Suprapubic skin (tissue), 4 donors: Measurements from ENCODE around the gene CEBPG. TPM values are rescaled to one million over a fixed set of nuclear protein-coding genes. Genes with fewer than 3 reads are reported as not detected.

Experiments used
- DNase-seq, 2 donors: peaks; one replicate each; pipeline ENCODE4 v3.0.0-alpha.2; 2019; ENCODE audit warnings: low spot score in 2 of 2
- H3K27ac ChIP-seq: fragments of 200-600 bp; sonication (generic); one replicate; pipeline ENCODE4 v1.5.1; 2019
- H3K27me3 ChIP-seq: fragments of 200-600 bp; sonication (generic); one replicate; pipeline ENCODE4 v1.5.1; 2019
- H3K36me3 ChIP-seq: fragments of 200-600 bp; sonication (generic); one replicate; pipeline ENCODE4 v1.5.1; 2019
- H3K4me1 ChIP-seq: fragments of 200-600 bp; sonication (generic); one replicate; pipeline ENCODE4 v1.5.1; 2019
- H3K4me3 ChIP-seq: fragments of 200-600 bp; sonication (generic); one replicate; pipeline ENCODE4 v1.5.1; 2019; ENCODE audit warnings: mild to moderate bottlenecking
- H3K9me3 ChIP-seq: fragments of 200-600 bp; sonication (generic); one replicate; pipeline ENCODE4 v1.5.1; 2019
- EP300 ChIP-seq: sonication (generic); formaldehyde crosslinking; IDR thresholded peaks from one replicate; pipeline ENCODE4 v1.6.1; 2017; ENCODE audit warnings: antibody characterized with exemption
- POLR2A ChIP-seq, 2 donors: fragments of 450-650 bp; IDR thresholded peaks; one replicate each; pipeline ENCODE4 v1.6.1; 2017; ENCODE audit warnings: antibody characterized with exemption in 2 of 2, mild to moderate bottlenecking in 2 of 2, moderate library complexity in 2 of 2
- POLR2AphosphoS5 ChIP-seq, 3 donors: sonication (generic); formaldehyde crosslinking; IDR thresholded peaks; one replicate each; pipeline ENCODE4 v1.6.1; 2017; ENCODE audit warnings: antibody characterized with exemption in 3 of 3
- WGBS: methylation state at CpG from one replicate; pipeline ENCODE4 v1.1.5; 2018; 5-methylcytosine and 5-hydroxymethylcytosine counted together
- total RNA-seq, 4 donors: library from RNA; depleted of rRNA; stranded (reverse); fragments of >200 nt; gene quantifications; one replicate each; pipeline ENCODE4 v1.1.0, GENCODE V29; 2016
- TF ChIP-seq, protein P1 (sequence below), 2 donors: fragments of 200-600 bp in 1 of 2; fragments of 450-650 bp in 1 of 2; sonication (generic) in 1 of 2; IDR thresholded peaks; one replicate each; pipeline ENCODE4 v1.5.1; 2016 to 2019; ENCODE audit warnings: antibody characterized with exemption in 2 of 2, mild to moderate bottlenecking in 1 of 2, moderate library complexity in 1 of 2

Gene CEBPG
- total RNA-seq, 4 donors from 2014 or later: 37.7 to 63.0 (median 45.2) TPM

DNA sequence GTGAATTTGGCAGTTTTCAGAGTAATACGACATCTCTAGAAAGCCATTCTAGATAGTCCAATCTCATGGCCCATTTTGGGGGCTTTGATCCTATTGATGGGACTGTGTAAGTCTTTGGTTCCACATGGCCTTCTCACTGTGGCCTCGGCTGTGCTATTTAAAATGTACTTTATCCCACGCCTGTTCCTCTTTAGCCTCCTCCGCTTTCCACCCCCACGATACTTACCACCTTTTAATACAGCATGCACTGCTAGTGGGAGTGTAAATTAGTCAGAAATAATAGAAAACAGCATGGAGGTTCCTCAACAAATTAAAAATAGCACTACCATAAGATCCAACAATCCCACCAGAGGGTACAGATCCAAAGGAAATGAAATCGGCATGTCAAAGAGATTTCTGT is 28.3 kb upstream of the CEBPG start:
- Histone ChIP-seq H3K9me3 (no peaks in the 10 kb centered on the region), H3K36me3 (no peaks in the 10 kb centered on the region), H3K27ac (no peak overlapping the region), H3K4me1 (peaks cover 37% of the 10 kb centered on the region), H3K27me3 (no peaks in the 10 kb centered on the region), H3K4me3 (no peak overlapping the region)
- TF ChIP-seq EP300 (no peak), POLR2A (IDR thresholded peaks at IDR 0.05) (no peak), POLR2AphosphoS5 (IDR thresholded peaks at IDR 0.05) (no peak)
- TF ChIP-seq, protein P1, sequence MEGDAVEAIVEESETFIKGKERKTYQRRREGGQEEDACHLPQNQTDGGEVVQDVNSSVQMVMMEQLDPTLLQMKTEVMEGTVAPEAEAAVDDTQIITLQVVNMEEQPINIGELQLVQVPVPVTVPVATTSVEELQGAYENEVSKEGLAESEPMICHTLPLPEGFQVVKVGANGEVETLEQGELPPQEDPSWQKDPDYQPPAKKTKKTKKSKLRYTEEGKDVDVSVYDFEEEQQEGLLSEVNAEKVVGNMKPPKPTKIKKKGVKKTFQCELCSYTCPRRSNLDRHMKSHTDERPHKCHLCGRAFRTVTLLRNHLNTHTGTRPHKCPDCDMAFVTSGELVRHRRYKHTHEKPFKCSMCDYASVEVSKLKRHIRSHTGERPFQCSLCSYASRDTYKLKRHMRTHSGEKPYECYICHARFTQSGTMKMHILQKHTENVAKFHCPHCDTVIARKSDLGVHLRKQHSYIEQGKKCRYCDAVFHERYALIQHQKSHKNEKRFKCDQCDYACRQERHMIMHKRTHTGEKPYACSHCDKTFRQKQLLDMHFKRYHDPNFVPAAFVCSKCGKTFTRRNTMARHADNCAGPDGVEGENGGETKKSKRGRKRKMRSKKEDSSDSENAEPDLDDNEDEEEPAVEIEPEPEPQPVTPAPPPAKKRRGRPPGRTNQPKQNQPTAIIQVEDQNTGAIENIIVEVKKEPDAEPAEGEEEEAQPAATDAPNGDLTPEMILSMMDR (IDR thresholded peaks at IDR 0.05): no peak
- 90% methylated on average over 6 of the region's 6 CpGs for WGBS
- DNase-seq: no peak

GRCh38 chr19:33346665-33347064 is 26.8 kb upstream of the CEBPG start:
- Histone ChIP-seq H3K27me3 (no peaks in the 10 kb centered on the region), H3K4me3 (no peak overlapping the region), H3K36me3 (no peaks in the 10 kb centered on the region), H3K4me1 (peaks cover 42% of the 10 kb centered on the region), H3K27ac (no peak overlapping the region), H3K9me3 (no peaks in the 10 kb centered on the region)
- TF ChIP-seq, protein P1 (IDR thresholded peaks at IDR 0.05): no peak
- TF ChIP-seq POLR2A (IDR thresholded peaks at IDR 0.05) (no peak), EP300 (no peak), POLR2AphosphoS5 (IDR thresholded peaks at IDR 0.05) (no peak)
- no peak for DNase-seq

GRCh38 chr19:33347300-33347699 is 26.2 kb upstream of the CEBPG start:
- TF ChIP-seq, protein P1 (IDR thresholded peaks at IDR 0.05): no peak
- TF ChIP-seq EP300 (no peak), POLR2AphosphoS5 (IDR thresholded peaks at IDR 0.05) (no peak), POLR2A (IDR thresholded peaks at IDR 0.05) (no peak)
- WGBS: 79% methylated on average over 9 of the region's 10 CpGs
- Histone ChIP-seq H3K27ac (no peak overlapping the region), H3K27me3 (no peaks in the 10 kb centered on the region), H3K4me1 (peaks cover 42% of the 10 kb centered on the region), H3K9me3 (no peaks in the 10 kb centered on the region), H3K36me3 (no peaks in the 10 kb centered on the region), H3K4me3 (no peak overlapping the region)
- DNase-seq: no peak

GRCh38 chr19:33348301-33349010 is 25.1 kb upstream of the CEBPG start:
- no peak for DNase-seq
- peaks cover 39% of the 10 kb centered on the region for H3K4me1 ChIP-seq
- WGBS: 62% methylated on average over 12 of the region's 12 CpGs
- H3K27ac ChIP-seq: no peak overlapping the region
- H3K4me3 ChIP-seq: no peak overlapping the region
- TF ChIP-seq POLR2AphosphoS5 (IDR thresholded peaks at IDR 0.05) (no peak), POLR2A (IDR thresholded peaks at IDR 0.05) (no peak), EP300 (no peak)
- TF ChIP-seq, protein P1 (IDR thresholded peaks at IDR 0.05): no peak
- no peaks in the 10 kb centered on the region for H3K36me3 ChIP-seq
- H3K27me3 ChIP-seq: no peaks in the 10 kb centered on the region
- H3K9me3 ChIP-seq: no peaks in the 10 kb centered on the region

- Histone ChIP-seq H3K27me3 (no peaks in the 10 kb centered on the region), H3K36me3 (no peaks in the 10 kb centered on the region), H3K4me3 (no peak overlapping the region), H3K4me1 (peaks cover 28% of the 10 kb centered on the region), H3K27ac (peak overlapping the region; percentile 20), H3K9me3 (no peaks in the 10 kb centered on the region)
- TF ChIP-seq EP300 (no peak), POLR2AphosphoS5 (IDR thresholded peaks at IDR 0.05) (no peak), POLR2A (IDR thresholded peaks at IDR 0.05) (no peak)
- TF ChIP-seq, protein P1 (IDR thresholded peaks at IDR 0.05): no peak
- 67% methylated on average over 12 of the region's 12 CpGs for WGBS
- DNase-seq: no peak
Measured at GRCh38 chr19:33349319-33350289, 23.9 kb upstream of the CEBPG start.
